Measurements from ENCODE around the gene HOXD1. TPM values are rescaled to one million over a fixed set of nuclear protein-coding genes. Genes with fewer than 3 reads are reported as not detected.

The HOXD1 gene
- polyA plus RNA-seq, 1 of the 3 experiments (the other 2 are of a cell fraction) = not detected

DNA sequence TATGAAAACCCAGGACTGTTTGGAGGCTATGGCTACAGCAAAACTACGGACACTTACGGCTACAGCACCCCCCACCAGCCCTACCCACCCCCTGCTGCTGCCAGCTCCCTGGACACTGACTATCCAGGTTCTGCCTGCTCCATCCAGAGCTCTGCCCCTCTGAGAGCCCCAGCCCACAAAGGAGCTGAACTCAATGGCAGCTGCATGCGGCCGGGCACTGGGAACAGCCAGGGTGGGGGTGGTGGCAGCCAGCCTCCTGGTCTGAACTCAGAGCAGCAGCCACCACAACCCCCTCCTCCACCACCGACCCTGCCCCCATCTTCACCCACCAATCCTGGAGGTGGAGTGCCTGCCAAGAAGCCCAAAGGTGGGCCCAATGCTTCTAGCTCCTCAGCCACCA is 19.3 kb upstream of the HOXD1 start:
- H3K27ac ChIP-seq (ENCODE audit: low read depth in 2 of 2, low read length in 1 of 2) = no peak overlapping the region; a peak in 1 of 4 replicates
- no peak overlapping the region for H2AFZ ChIP-seq (ENCODE audit: low read depth)
- peaks cover 0 to 10% of the 10 kb centered on the region in 2 experiments; a peak in 1 of 4 replicates for H3K4me1 ChIP-seq (ENCODE audit: control insufficient read depth in 1 of 2, insufficient read depth in 2 of 2, low read depth in 1 of 2, low read length in 1 of 2)
- H3K4me2 ChIP-seq = no peak overlapping the region
- no peaks in the 10 kb centered on the region for H3K9me2 ChIP-seq
- no peaks in the 10 kb centered on the region for H3K27me3 ChIP-seq (ENCODE audit: insufficient read depth)
- no peak for TF ChIP-seq CHD2 (IDR thresholded peaks at IDR 0.05; ENCODE audit: low read length, partially characterized antibody)
- no peak for TF ChIP-seq TAF1 (IDR thresholded peaks at IDR 0.05; ENCODE audit: borderline replicate concordance, low read depth, low read length)
- no peak for TF ChIP-seq SIN3A (IDR thresholded peaks at IDR 0.05; ENCODE audit: borderline replicate concordance, low read depth, low read length)
- no peak for TF ChIP-seq MXI1 (IDR thresholded peaks at IDR 0.05; ENCODE audit: low read depth, low read length)
- TF ChIP-seq REST (IDR thresholded peaks at IDR 0.05; ENCODE audit: low read depth, low read length) = no peak
- no peak for TF ChIP-seq NRF1 (IDR thresholded peaks at IDR 0.05; ENCODE audit: low read depth, low read length)
- TF ChIP-seq MAX (IDR thresholded peaks at IDR 0.05; ENCODE audit: low read depth) = no peak
- no peak for TF ChIP-seq YY1 (IDR thresholded peaks at IDR 0.05; ENCODE audit: low read depth)
- TF ChIP-seq, protein P1, sequence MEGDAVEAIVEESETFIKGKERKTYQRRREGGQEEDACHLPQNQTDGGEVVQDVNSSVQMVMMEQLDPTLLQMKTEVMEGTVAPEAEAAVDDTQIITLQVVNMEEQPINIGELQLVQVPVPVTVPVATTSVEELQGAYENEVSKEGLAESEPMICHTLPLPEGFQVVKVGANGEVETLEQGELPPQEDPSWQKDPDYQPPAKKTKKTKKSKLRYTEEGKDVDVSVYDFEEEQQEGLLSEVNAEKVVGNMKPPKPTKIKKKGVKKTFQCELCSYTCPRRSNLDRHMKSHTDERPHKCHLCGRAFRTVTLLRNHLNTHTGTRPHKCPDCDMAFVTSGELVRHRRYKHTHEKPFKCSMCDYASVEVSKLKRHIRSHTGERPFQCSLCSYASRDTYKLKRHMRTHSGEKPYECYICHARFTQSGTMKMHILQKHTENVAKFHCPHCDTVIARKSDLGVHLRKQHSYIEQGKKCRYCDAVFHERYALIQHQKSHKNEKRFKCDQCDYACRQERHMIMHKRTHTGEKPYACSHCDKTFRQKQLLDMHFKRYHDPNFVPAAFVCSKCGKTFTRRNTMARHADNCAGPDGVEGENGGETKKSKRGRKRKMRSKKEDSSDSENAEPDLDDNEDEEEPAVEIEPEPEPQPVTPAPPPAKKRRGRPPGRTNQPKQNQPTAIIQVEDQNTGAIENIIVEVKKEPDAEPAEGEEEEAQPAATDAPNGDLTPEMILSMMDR (IDR thresholded peaks at IDR 0.05) = no peak
- TF ChIP-seq IRF3 (IDR thresholded peaks at IDR 0.05; ENCODE audit: low read depth, low read length) = no peak
- no peaks in the 10 kb centered on the region for H3K9me3 ChIP-seq
- CTCF ChIA-PET = interaction anchor here (0.7 to 4.2 kb wide), 6 partner anchors 9 to 285 kb away, joined by 3 to 19 read pairs (median 4); partner anchors contain the start of gene HOXD3
- H3K79me2 ChIP-seq (ENCODE audit: insufficient read depth) = no peaks in the 10 kb centered on the region
- no peaks in the 10 kb centered on the region for H4K20me1 ChIP-seq (ENCODE audit: insufficient read depth)
- 100% methylated on average over 1 of the region's 5 CpGs for WGBS (ENCODE audit: low lambda C conversion rate)
- no peak overlapping the region for H3K9ac ChIP-seq
- no peak overlapping the region for H3K4me3 ChIP-seq (ENCODE audit: low read depth in 2 of 2, low read length in 1 of 2)
- DNase-seq = no peak
- peaks cover 0 to 4% of the 10 kb centered on the region in 2 experiments for H3K36me3 ChIP-seq (replicated peaks in 1 of 2; ENCODE audit: control insufficient read depth in 1 of 2, insufficient read depth in 2 of 2, low read length in 1 of 2)
- POLR2A ChIA-PET = interaction anchor here (0.8 kb wide), 1 partner anchor 9 kb away, joined by 4 read pairs; no protein-coding TSS in a partner anchor
- no peaks in the 10 kb centered on the region for H3F3A ChIP-seq (replicated peaks; ENCODE audit: insufficient read depth)

Data from SK-N-SH (cell line).